Measurements from ENCODE around the gene REG1A. TPM values are rescaled to one million over a fixed set of nuclear protein-coding genes. Genes with fewer than 3 reads are reported as not detected.

Gene REG1A, protein sequence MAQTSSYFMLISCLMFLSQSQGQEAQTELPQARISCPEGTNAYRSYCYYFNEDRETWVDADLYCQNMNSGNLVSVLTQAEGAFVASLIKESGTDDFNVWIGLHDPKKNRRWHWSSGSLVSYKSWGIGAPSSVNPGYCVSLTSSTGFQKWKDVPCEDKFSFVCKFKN
- total RNA-seq (under 1 TPM in 1 of 2 donors, not detected in 1; 0.33 TPM), polyA plus RNA-seq (under 1 TPM in 1 of 2 donors, not detected in 1; 0.98 TPM)

DNA sequence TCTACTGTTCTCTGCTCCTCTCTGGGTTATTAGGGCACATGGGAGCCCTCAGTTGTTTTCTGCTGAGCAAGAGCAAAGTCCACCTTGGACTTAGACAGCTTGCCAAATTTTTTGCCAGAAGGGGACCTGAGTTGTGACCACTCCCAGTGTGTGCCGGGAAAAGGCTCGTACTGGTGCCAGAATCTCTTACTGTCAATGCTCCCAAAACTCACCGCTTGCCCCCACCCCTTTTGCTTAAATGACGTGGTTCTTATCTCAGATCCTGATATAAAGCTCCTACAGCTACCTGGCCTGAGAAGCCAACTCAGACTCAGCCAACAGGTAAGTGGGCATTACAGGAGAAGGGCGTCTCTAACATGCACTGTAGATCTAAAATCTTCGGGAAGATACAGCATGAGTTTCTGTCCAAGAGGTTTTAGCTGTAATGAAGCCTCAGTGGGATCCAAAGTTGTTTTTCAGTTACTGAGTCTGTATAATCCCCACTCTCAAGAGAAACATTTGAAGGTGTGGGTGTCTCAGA lies at the start of gene REG1A:
Gene REG1A (plus strand): TSS at position 295 of the 520 bp plus-strand sequence. CDS start 374 bp downstream, outside the sequence.
- Histone ChIP-seq H3K4me1 (ENCODE audit: control insufficient read depth in 4 of 4, insufficient read depth in 4 of 4, low read length in 3 of 4) (no peaks in the 10 kb centered on the region), H3K4me3 (ENCODE audit: low read depth in 1 of 3, low read length in 3 of 3) (no peak within 1 kb of the TSS), H3K27ac (ENCODE audit: low read depth in 1 of 2, low read length in 2 of 2) (no peak within 1 kb of the TSS), H3K9ac (ENCODE audit: low read depth in 1 of 2, low read length in 2 of 2) (no peak within 1 kb of the TSS), H3K27me3 (ENCODE audit: control insufficient read depth in 4 of 4, insufficient read depth in 4 of 4, low read length in 3 of 4) (peaks cover 0 to 8% (median 0%) of the 10 kb centered on the region in 4 donors), H3K9me3 (ENCODE audit: control insufficient read depth in 4 of 4, low read length in 3 of 4) (peaks cover 0 to 3% (median 0%) of the 10 kb centered on the region in 4 donors), H3K36me3 (ENCODE audit: control insufficient read depth in 4 of 4, insufficient read depth in 3 of 4, low read depth in 1 of 4, low read length in 3 of 4) (no peaks in the 10 kb centered on the region)
- WGBS, result 58% methylated on average over 6 of the region's 6 CpGs
- TF ChIP-seq TAF1 (conservative IDR thresholded peaks at IDR 0.05) (no peak), FOXA2 (IDR thresholded peaks at IDR 0.05) (no peak), YY1 (IDR thresholded peaks at IDR 0.05) (no peak), RXRA (IDR thresholded peaks at IDR 0.05) (no peak), REST (IDR thresholded peaks at IDR 0.05) (no peak), HNF4A (conservative IDR thresholded peaks at IDR 0.05) (no peak), SP1 (IDR thresholded peaks at IDR 0.05) (no peak), EGR1 (IDR thresholded peaks at IDR 0.05; ENCODE audit: low read depth in 2 of 2) (no peak), RAD21 (IDR thresholded peaks at IDR 0.05) (no peak), NR2F2 (IDR thresholded peaks at IDR 0.05) (no peak), JUND (IDR thresholded peaks at IDR 0.05) (no peak), FOXA1 (IDR thresholded peaks at IDR 0.05) (no peak), GABPA (IDR thresholded peaks at IDR 0.05 in 1 of 2, conservative IDR thresholded peaks at IDR 0.05 in 1 of 2) (no peak)
- TF ChIP-seq, protein P1, sequence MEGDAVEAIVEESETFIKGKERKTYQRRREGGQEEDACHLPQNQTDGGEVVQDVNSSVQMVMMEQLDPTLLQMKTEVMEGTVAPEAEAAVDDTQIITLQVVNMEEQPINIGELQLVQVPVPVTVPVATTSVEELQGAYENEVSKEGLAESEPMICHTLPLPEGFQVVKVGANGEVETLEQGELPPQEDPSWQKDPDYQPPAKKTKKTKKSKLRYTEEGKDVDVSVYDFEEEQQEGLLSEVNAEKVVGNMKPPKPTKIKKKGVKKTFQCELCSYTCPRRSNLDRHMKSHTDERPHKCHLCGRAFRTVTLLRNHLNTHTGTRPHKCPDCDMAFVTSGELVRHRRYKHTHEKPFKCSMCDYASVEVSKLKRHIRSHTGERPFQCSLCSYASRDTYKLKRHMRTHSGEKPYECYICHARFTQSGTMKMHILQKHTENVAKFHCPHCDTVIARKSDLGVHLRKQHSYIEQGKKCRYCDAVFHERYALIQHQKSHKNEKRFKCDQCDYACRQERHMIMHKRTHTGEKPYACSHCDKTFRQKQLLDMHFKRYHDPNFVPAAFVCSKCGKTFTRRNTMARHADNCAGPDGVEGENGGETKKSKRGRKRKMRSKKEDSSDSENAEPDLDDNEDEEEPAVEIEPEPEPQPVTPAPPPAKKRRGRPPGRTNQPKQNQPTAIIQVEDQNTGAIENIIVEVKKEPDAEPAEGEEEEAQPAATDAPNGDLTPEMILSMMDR (IDR thresholded peaks at IDR 0.05; ENCODE audit: low read depth, low read length, missing input control), result no peak
- TF ChIP-seq, protein P2, sequence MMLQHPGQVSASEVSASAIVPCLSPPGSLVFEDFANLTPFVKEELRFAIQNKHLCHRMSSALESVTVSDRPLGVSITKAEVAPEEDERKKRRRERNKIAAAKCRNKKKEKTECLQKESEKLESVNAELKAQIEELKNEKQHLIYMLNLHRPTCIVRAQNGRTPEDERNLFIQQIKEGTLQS (IDR thresholded peaks at IDR 0.05), result no peak
- TF ChIP-seq, protein P3, sequence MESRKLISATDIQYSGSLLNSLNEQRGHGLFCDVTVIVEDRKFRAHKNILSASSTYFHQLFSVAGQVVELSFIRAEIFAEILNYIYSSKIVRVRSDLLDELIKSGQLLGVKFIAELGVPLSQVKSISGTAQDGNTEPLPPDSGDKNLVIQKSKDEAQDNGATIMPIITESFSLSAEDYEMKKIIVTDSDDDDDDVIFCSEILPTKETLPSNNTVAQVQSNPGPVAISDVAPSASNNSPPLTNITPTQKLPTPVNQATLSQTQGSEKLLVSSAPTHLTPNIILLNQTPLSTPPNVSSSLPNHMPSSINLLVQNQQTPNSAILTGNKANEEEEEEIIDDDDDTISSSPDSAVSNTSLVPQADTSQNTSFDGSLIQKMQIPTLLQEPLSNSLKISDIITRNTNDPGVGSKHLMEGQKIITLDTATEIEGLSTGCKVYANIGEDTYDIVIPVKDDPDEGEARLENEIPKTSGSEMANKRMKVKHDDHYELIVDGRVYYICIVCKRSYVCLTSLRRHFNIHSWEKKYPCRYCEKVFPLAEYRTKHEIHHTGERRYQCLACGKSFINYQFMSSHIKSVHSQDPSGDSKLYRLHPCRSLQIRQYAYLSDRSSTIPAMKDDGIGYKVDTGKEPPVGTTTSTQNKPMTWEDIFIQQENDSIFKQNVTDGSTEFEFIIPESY (IDR thresholded peaks at IDR 0.05), result no peak
- DNase-seq (ENCODE audit: low spot score), result no peak
